OCI-LY3 (cell line): ENCODE data around the gene BORCS5.

ENCODE experiments used
- CTCF ChIP-seq: fragments of 200-600, 300-600 bp; sonication (generic); IDR thresholded peaks from 2 replicates; pipeline ENCODE4 v1.5.1; 2014; ENCODE audit warnings: antibody characterized with exemption, low read length, low read depth
- EZH2phosphoT487 ChIP-seq: fragments of 200-600 bp; shearing (Covaris generic); IDR thresholded peaks from 2 replicates; pipeline ENCODE4 v1.6.1; 2018; ENCODE audit warnings: antibody characterized with exemption, mixed run types, low read depth

DNA sequence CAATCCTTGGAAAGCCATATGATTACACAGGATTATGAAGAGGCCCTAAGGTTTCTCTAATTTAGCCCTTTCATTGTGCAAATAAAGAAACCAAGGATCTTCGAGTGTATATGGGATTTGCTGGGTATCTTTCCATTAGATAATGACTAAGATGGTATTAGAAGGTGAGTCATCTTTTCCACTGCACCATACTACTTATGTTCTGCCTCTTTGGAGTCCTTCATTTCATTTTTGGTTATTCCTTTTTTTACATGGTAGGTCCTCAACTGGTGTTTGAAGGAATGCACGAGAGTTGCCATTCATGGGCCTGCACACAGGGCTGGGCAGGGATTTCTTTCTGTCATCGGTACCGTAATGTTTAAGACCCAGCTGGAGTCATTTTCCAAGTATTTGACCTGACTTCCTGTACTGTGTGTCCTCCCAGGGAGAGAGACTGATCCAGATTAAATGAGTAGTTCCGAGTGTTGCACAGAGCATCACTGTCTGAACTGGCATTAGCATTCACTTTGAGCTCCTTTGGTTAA, 85.7 kb downstream of the BORCS5 start:
- TF ChIP-seq CTCF (no peak), EZH2phosphoT487 (no peak)
